H4 (cell line): ENCODE data around the gene HDAC2. TPM values are rescaled to one million over a fixed set of nuclear protein-coding genes. Genes with fewer than 3 reads are reported as not detected.
"Not testable (repeated sequence)": the region's sequence is repeated elsewhere in the genome, so short reads cannot be mapped to it uniquely, and the experiment has no call there.

Source experiments
- DNase-seq: peaks from one replicate; pipeline ENCODE4 v3.0.0-alpha.2; 2015; ENCODE audit warnings: low spot score
- total RNA-seq: library from RNA; depleted of rRNA; stranded (reverse); fragments of >200 nt; shearing (Covaris generic); gene quantifications from 2 replicates; pipeline ENCODE4 v1.2.3, GENCODE V29; 2014; rRNA removed

The HDAC2 gene
- 63.7 and 70.7 TPM in 2 replicates for total RNA-seq

GRCh38 chr6:113970805-113971676 lies at the start of gene HDAC2:
HDAC2 (minus strand) TSS chr6:113971148; CDS start chr6:113970908, 240 bp downstream.
- peak; percentile 70 for DNase-seq

- no peak for DNase-seq
Observed at GRCh38 chr6:114020196-114020595, 49.2 kb upstream of the HDAC2 start.

GRCh38 chr6:114017146-114017545 lies 46.2 kb upstream of the HDAC2 start:
- peak; percentile 6 for DNase-seq

- not testable (repeated sequence) for DNase-seq
Observed at GRCh38 chr6:114014106-114014505, 43.2 kb upstream of the HDAC2 start.

DNA sequence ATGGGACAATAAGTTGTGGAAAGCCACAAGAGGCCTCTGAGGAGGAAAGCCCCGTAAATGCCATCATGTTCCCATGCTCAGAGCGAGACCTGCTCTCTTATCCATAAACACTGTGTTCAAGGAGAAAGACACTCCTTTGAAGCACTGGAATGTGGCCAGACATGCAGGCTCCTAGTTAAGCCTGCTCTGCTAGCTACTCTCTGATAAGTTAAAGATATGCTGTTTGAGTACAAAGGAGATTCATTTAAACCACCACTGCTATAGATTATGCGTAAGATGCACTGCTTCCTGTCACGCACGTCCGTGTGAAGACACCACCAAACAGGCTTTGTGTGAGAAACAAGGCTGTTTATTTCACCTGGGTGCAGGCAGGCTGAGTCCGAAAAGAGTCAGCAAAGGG lies 40.5 kb upstream of the HDAC2 start:
- not testable (repeated sequence) for DNase-seq

GRCh38 chr6:114010540-114010939 lies 39.6 kb upstream of the HDAC2 start:
- no peak for DNase-seq

GRCh38 chr6:114009192-114009591 lies 38.2 kb upstream of the HDAC2 start:
- DNase-seq: no peak

DNA sequence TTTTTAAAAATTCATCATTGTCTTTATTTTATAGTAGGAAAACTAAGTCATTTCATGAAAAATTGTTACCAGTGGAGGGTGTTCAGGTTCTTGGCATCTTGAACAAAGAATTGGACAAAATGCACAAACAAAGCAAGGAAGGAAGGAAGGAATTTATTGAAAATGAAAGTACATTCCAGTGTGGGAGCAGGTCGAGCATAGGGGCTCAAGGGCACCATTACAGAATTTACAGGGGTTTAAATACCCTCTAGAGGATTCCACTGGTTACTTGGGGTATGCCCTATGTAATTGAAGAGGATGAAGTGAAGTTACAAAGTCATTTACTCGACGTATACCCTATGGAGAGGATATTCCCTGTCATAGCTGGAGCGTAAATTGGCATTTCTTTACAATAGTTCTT lies 37.4 kb upstream of the HDAC2 start:
- no peak for DNase-seq

DNA sequence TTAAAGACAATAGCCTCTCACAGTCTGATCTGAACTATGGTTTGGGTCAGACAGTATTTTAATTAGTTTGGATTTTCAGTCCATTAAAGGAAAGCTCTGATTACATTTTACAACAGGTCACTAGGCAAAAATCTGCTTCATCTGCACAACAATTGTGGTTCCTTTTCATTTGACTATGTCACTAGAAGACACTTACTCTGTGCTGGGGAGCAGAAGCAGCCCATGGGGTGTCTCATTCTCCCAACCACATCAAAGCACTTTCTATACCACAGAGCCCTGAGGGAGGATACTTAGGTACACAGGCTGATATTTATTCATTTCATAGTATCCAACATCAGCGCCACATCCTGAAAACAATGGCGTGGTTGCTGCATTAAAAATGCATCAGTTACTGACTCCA lies 36.6 kb upstream of the HDAC2 start:
- peak; percentile 9 for DNase-seq

DNA sequence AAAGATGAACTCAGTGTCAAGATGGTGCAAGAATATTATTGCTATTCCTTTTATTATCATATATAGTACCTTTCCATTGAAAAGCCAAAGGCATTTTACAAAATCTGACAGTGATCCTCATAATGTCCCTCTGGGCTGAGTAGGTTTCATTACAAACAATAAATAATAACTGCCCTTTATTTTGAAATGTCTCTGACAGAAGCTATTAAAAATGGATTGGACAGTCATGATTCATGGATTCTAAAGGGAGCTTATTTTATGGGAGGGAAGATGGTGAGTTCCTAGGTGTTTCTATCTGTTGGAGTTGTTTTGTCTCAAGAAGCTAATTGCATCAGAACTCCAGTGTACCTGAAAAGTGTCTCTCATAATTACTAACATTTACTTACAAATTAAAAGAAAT lies 30.4 kb upstream of the HDAC2 start:
- DNase-seq: no peak

DNA sequence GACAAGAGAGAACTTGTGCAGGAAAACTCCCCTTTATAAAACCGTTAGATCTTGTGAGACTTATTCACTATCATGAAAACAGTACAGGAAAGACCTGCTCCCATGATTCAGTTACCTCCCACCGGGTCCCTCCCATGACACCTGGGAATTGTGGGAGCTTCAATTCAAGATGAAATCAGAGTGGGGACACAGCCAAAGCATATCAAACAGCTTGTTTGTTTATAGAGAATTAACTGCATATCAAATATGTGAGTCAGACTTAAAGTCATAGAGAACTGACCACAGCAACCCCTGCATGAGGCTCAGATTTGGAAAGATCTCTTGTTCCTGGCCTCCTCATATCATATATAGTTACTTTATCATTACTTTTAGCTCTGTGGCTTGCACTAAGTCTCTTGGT lies 29.1 kb upstream of the HDAC2 start:
- DNase-seq: no peak

DNA sequence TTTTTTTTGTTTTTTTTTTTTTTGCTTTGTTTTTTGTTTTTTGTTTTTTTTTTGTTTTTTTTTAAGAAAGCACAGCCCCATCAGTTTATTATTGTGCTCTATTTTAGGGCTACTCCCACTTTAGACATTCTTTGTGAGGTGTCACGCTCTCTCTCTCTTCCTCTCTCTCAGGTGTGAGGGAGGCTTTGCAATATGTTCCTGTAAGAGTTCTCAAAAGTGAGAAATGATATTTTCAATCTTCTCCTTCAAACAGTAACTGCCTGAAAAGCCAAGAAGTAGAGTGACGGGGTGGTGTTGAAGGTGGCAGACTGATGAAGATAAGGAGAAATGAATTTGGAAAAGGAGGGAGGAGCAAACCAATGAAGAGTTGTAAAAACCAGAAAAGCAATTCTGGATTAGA lies 28.3 kb upstream of the HDAC2 start:
- DNase-seq: no peak

GRCh38 chr6:113998811-113999210 lies 27.9 kb upstream of the HDAC2 start:
- DNase-seq: no peak

- DNase-seq: peak; percentile 66
Observed at GRCh38 chr6:113997116-113997515, 26.2 kb upstream of the HDAC2 start.

GRCh38 chr6:113995634-113996033 lies 24.7 kb upstream of the HDAC2 start:
- DNase-seq: peak; percentile 93

- peak; percentile 88 for DNase-seq
Observed at GRCh38 chr6:113994934-113995342, 24.0 kb upstream of the HDAC2 start.

DNA sequence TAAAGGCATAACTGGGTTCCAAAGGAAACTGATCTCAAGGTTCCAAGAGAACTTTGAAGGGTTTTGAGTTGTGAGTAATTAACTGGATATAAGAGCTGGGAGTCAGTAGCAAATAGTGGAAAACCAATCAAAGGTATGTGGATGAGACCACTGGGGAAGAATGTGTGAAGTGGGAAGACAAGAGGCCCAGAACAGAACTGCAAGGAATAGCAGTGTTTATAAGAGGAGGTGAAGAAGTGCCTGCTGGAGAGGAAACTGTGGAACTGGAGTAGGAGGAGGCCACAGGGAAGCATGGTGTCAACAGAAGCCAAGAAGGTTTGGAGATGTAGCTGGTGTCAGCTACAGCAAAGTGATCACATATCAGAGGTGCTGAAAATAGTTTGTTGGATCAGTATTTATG lies 18.7 kb upstream of the HDAC2 start:
- DNase-seq: no peak

DNA sequence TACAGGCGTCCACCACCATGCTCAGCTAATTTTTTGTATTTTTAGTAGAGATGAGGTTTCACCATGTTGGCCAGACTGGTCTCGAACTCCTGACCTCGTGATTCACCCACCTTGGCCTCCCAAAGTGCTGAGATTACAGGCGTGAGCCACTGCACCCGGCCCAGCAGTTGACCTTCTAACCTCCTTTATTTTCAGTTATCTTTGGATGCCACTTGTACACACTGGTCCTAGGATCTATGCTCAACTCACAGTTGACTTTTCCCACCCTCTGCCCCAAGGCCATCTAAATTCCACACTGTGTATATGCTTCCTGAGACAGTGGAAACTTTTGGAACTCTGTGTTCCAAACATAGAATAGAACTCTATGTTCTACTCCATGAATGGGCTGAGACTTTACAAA lies 11.7 kb upstream of the HDAC2 start:
- DNase-seq: not testable (repeated sequence)

DNA sequence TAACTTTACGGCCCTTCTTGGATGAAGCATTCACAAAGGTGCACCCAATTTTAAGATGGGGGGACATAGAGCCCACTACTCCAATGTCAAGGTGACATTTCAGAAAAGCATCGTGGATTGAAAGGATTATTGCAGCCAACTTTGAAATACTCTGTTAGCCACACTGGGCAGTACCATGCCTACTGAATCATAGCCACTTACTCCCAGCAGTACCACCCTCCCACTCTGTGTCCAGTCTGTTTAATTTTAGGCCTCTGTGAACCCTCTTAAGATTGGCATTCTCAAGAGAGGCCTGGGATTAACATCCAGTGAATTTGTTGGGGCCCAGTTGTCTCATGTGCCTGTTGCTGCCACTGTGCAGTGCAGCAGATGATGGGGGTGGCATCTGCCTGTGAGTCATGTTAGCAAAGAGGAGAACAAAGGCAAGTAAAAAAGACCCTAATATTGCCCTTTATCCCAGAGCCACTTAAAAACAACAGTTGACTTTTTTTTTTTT lies 11.2 kb upstream of the HDAC2 start:
- DNase-seq: no peak

- DNase-seq: peak; percentile 18
Observed at GRCh38 chr6:113980937-113981554, 10.1 kb upstream of the HDAC2 start.

GRCh38 chr6:113979937-113980336 lies 9.0 kb upstream of the HDAC2 start:
- DNase-seq: no peak

DNA sequence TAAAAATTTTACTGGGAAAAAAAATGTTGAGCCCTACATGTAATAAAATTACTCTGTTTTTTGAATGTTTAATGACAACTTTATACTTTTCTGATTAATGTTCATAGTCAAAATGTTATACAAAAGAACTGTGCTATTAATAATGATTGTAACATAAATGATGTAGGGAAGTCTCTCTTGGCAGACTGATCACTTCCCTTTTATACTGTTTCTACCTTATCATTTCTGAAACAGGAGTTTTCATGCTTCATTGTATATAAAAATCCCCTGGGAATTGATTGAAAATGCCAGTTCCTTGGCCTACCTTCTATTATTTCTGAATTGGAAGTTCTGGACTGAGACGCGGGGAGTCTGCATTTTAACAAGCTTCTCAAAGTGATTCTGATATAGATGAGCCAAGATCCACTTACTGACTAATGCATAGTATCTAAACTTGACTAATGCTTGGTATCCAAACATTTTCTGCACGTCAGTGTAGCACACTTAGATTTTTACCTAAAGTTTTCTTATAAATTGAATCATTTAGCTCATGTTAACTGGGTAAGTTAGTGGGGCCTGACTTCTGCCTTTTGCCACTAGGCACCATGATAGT lies 7.2 kb upstream of the HDAC2 start:
- no peak for DNase-seq

- no peak for DNase-seq
Observed at GRCh38 chr6:113976806-113977205, 5.9 kb upstream of the HDAC2 start.
